CD14-positive monocyte (primary cell): ENCODE results near the gene IFRD2. TPM values are rescaled to one million over a fixed set of nuclear protein-coding genes. Genes with fewer than 3 reads are reported as not detected.

Experiments
- DNase-seq, 3 donors: peaks; one replicate each; pipeline ENCODE4 v3.0.0-alpha.2; 2011 to 2022
- H2AFZ ChIP-seq: 2 replicates; pipeline ENCODE4 v1.6.0; 2012; ENCODE audit warnings: mild to moderate bottlenecking, low read depth, low read length, inconsistent platforms; ENCODE audit not compliant: insufficient read depth, poor library complexity, severe bottlenecking
- H3K27ac ChIP-seq, 2 donors: 1 replicate in 1 of 2; 2 replicates in 1 of 2; pipeline ENCODE4 v1.5.1; 2012 to 2013; ENCODE audit warnings: low read length in 2 of 2, control low read depth in 1 of 2, inconsistent platforms in 1 of 2, low read depth in 1 of 2, mild to moderate bottlenecking in 1 of 2
- H3K27me3 ChIP-seq, 2 donors: one replicate each; pipeline versions ENCODE4 v1.6.0 to v1.6.1; 2011 to 2013; ENCODE audit warnings: low read length in 2 of 2; ENCODE audit not compliant: control insufficient read depth in 2 of 2, insufficient read depth in 2 of 2
- H3K36me3 ChIP-seq, 2 donors: replicated peaks in 1 of 2; 1 replicate in 1 of 2; 2 replicates in 1 of 2; pipeline versions ENCODE4 v1.5.1 to v1.6.1; 2012 to 2013; ENCODE audit warnings: low read length in 2 of 2, control low read depth in 1 of 2, inconsistent platforms in 1 of 2, mild to moderate bottlenecking in 1 of 2; ENCODE audit not compliant: insufficient read depth in 2 of 2, control insufficient read depth in 1 of 2
- H3K4me1 ChIP-seq, 2 donors: 1 replicate in 1 of 2; 2 replicates in 1 of 2; pipeline versions ENCODE4 v1.5.1 to v1.6.1; 2012 to 2013; ENCODE audit warnings: low read length in 2 of 2, control low read depth in 1 of 2, inconsistent platforms in 1 of 2, mild to moderate bottlenecking in 1 of 2, moderate library complexity in 1 of 2; ENCODE audit not compliant: insufficient read depth in 2 of 2, control insufficient read depth in 1 of 2
- H3K4me2 ChIP-seq: replicated peaks from 2 replicates; pipeline ENCODE3; 2012; ENCODE audit warnings: low read length, moderate library complexity, mild to moderate bottlenecking; ENCODE audit not compliant: poor library complexity, severe bottlenecking; ENCODE audit errors: extremely low read depth
- H3K4me3 ChIP-seq, 3 experiments: fragments of 200-600 bp in 1 of 3; sonication (generic) in 1 of 3; replicated peaks in 1 of 3; 1 replicate in 2 of 3; 2 replicates in 1 of 3; pipeline ENCODE4 v1.5.1; 2011 to 2013; ENCODE audit warnings: low read length in 3 of 3, mild to moderate bottlenecking in 3 of 3, control low read depth in 2 of 3, low read depth in 2 of 3, inconsistent platforms in 1 of 3, moderate library complexity in 1 of 3
- H3K79me2 ChIP-seq: 2 replicates; pipeline ENCODE4 v1.6.0; 2012; ENCODE audit warnings: mild to moderate bottlenecking, control low read depth, inconsistent platforms, low read length, moderate library complexity; ENCODE audit not compliant: insufficient read depth
- H3K9ac ChIP-seq: 2 replicates; pipeline ENCODE4 v1.6.0; 2017; ENCODE audit warnings: low read length, mild to moderate bottlenecking; ENCODE audit not compliant: insufficient read depth, poor library complexity, severe bottlenecking
- H3K9me3 ChIP-seq, 2 donors: replicated peaks in 1 of 2; 1 replicate in 1 of 2; 2 replicates in 1 of 2; pipeline versions ENCODE4 v1.5.1 to v1.6.1; 2012 to 2013; ENCODE audit warnings: low read length in 2 of 2, control low read depth in 1 of 2; ENCODE audit not compliant: control insufficient read depth in 1 of 2, insufficient read depth in 1 of 2
- H4K20me1 ChIP-seq: 2 replicates; pipeline ENCODE4 v1.6.0; 2012; ENCODE audit warnings: mild to moderate bottlenecking, low read length, control low read depth, moderate library complexity; ENCODE audit not compliant: insufficient read depth
- H3K27ac Mint-ChIP-seq, 7 donors: one replicate each; pipeline ENCODE4 v1.8.0; 2020; ENCODE audit warnings: mild to moderate bottlenecking in 7 of 7, mixed read lengths in 7 of 7, moderate library complexity in 6 of 7, inconsistent platforms in 2 of 7
- H3K27me3 Mint-ChIP-seq, 3 donors: one replicate each; pipeline ENCODE4 v1.8.0; 2021 to 2022; ENCODE audit warnings: low read depth in 3 of 3, mild to moderate bottlenecking in 3 of 3, mixed read lengths in 3 of 3, moderate library complexity in 3 of 3, inconsistent platforms in 1 of 3
- H3K36me3 Mint-ChIP-seq, 2 donors: one replicate each; pipeline ENCODE4 v1.8.0; 2020; ENCODE audit warnings: mixed read lengths in 2 of 2, inconsistent platforms in 1 of 2, mild to moderate bottlenecking in 1 of 2
- H3K4me1 Mint-ChIP-seq: one replicate; pipeline ENCODE4 v1.8.0; 2020; ENCODE audit warnings: mild to moderate bottlenecking, mixed read lengths
- H3K4me3 Mint-ChIP-seq, 2 donors: one replicate each; pipeline ENCODE4 v1.8.0; 2020; ENCODE audit warnings: mild to moderate bottlenecking in 2 of 2, mixed read lengths in 2 of 2, moderate library complexity in 1 of 2
- H3K9me3 Mint-ChIP-seq, 7 donors: one replicate each; pipeline ENCODE4 v1.8.0; 2020 to 2022; ENCODE audit warnings: mixed read lengths in 7 of 7, mild to moderate bottlenecking in 6 of 7, moderate library complexity in 6 of 7, inconsistent platforms in 2 of 7
- CTCF ChIP-seq: fragments of 200-600 bp; IDR thresholded peaks from one replicate; pipeline ENCODE4 v1.8.0; 2022; ENCODE audit warnings: antibody characterized with exemption, mild to moderate bottlenecking
- WGBS: methylation state at CpG from one replicate; pipeline ENCODE4 v1.1.5; 2013; ENCODE audit warnings: missing lambda C conversion rate; ENCODE audit not compliant: insufficient coverage; 5-methylcytosine and 5-hydroxymethylcytosine counted together
- intact Hi-C, 2 donors: fragments of 100-400 bp; cut with micrococcal nuclease; formaldehyde crosslinking; loops; one replicate each; pipeline versions ENCODE4 v1.15.0 to v1.15.1; 2023
- polyA plus RNA-seq, 3 donors: library from polyadenylated mRNA; depleted of rRNA in 1 of 3; unstranded in 2 of 3; stranded (reverse) in 1 of 3; fragments of 300-500 nt in 2 of 3; fragments of >200 nt in 1 of 3; fragmentation: Illumina TruSeq in 2 of 3; gene quantifications; 1 replicate in 2 of 3; 2 replicates in 1 of 3; pipeline ENCODE4 v1.2.3, GENCODE V29; 2012 to 2021

Gene IFRD2
- polyA plus RNA-seq, 3 donors = 17.1 to 35.1 (median 23.3) TPM

- Mint-ChIP-seq H3K27ac (peak overlapping the region; percentile 45 to 88 (median 80)), H3K9me3 (peaks cover 0 to 10% (median 4%) of the 10 kb centered on the region in 7 donors), H3K4me3 (peak overlapping the region; percentile 67 to 69), H3K27me3 (peaks cover 3 to 7% (median 6%) of the 10 kb centered on the region in 3 donors), H3K4me1 (peaks cover 14% of the 10 kb centered on the region), H3K36me3 (peaks cover 37 to 45% of the 10 kb centered on the region in 2 donors)
- intact Hi-C loops = no loop called here
- Histone ChIP-seq H3K4me1 (peaks cover 17 to 36% of the 10 kb centered on the region in 2 donors), H2AFZ (peak overlapping the region; percentile 62), H3K4me3 (peak overlapping the region in 2 of 3 experiments; percentile 27 to 64), H3K36me3 (peaks cover 40 to 43% of the 10 kb centered on the region in 2 donors), H3K27me3 (no peaks in the 10 kb centered on the region), H3K27ac (peak overlapping the region; percentile 33 to 41), H3K79me2 (peaks cover 21% of the 10 kb centered on the region), H4K20me1 (peaks cover 73% of the 10 kb centered on the region), H3K9ac (peak overlapping the region; percentile 64), H3K9me3 (peaks cover 0 to 10% of the 10 kb centered on the region in 2 donors), H3K4me2 (peak overlapping the region; percentile 77)
- DNase-seq = peak; percentile 87 to 91 (median 88)
- TF ChIP-seq CTCF = peak; percentile 97
- WGBS = under 1% methylated on average over 63 of the region's 70 CpGs
Measured at GRCh38 chr3:50260027-50260941, 31.9 kb downstream of the IFRD2 start.

- Histone ChIP-seq H4K20me1 (peaks cover 80% of the 10 kb centered on the region), H3K79me2 (peaks cover 29% of the 10 kb centered on the region), H3K9me3 (peaks cover 0 to 10% of the 10 kb centered on the region in 2 donors), H3K36me3 (peaks cover 43 to 51% of the 10 kb centered on the region in 2 donors), H2AFZ (no peak overlapping the region), H3K9ac (no peak overlapping the region), H3K4me2 (peak overlapping the region; percentile 77), H3K4me1 (peaks cover 25 to 44% of the 10 kb centered on the region in 2 donors), H3K4me3 (peak overlapping the region in 1 of 3 experiments; percentile 64), H3K27ac (peak overlapping the region; percentile 26 to 31), H3K27me3 (no peaks in the 10 kb centered on the region)
- no peak for DNase-seq
- H3K27me3 Mint-ChIP-seq = peaks cover 3 to 6% (median 6%) of the 10 kb centered on the region in 3 donors
- 58% methylated on average over 15 of the region's 18 CpGs for WGBS
- H3K4me1 Mint-ChIP-seq = peaks cover 20% of the 10 kb centered on the region
- H3K4me3 Mint-ChIP-seq = peak overlapping the region; percentile 61 to 67
- TF ChIP-seq CTCF = no peak
- H3K9me3 Mint-ChIP-seq = peaks cover 0 to 10% (median 4%) of the 10 kb centered on the region in 7 donors
- peak overlapping the region; percentile 52 to 88 (median 74) for H3K27ac Mint-ChIP-seq
- H3K36me3 Mint-ChIP-seq = peaks cover 43 to 52% of the 10 kb centered on the region in 2 donors
- intact Hi-C loops = no loop called here
Measured at GRCh38 chr3:50259432-50260026, 32.7 kb downstream of the IFRD2 start.
